Tibial artery (tissue), 4 donors: ENCODE data around the gene CASP2.

Experiments used
- DNase-seq, 2 donors: peaks; one replicate each; pipeline ENCODE4 v3.0.0-alpha.2; 2019
- H3K27ac ChIP-seq, 2 donors: fragments of 200-600 bp; sonication (generic) in 1 of 2; 1 replicate in 1 of 2; 2 replicates in 1 of 2; pipeline ENCODE4 v1.5.1; 2018 to 2019; ENCODE audit warnings: mild to moderate bottlenecking in 1 of 2
- H3K27me3 ChIP-seq, 2 donors: fragments of 200-600 bp; sonication (generic) in 1 of 2; one replicate each; pipeline versions ENCODE4 v1.5.1 to v1.6.0; 2016 to 2019
- H3K36me3 ChIP-seq, 3 donors: fragments of 200-600 bp; sonication (generic) in 2 of 3; one replicate each; pipeline ENCODE4 v1.5.1; 2016 to 2019; ENCODE audit warnings: mild to moderate bottlenecking in 2 of 3
- H3K4me1 ChIP-seq, 4 donors: fragments of 200-600 bp; sonication (generic) in 2 of 4; 1 replicate in 3 of 4; 2 replicates in 1 of 4; pipeline ENCODE4 v1.5.1; 2016 to 2019
- H3K4me3 ChIP-seq, 2 donors: fragments of 200-600 bp; sonication (generic) in 1 of 2; 1 replicate in 1 of 2; 2 replicates in 1 of 2; pipeline ENCODE4 v1.5.1; 2018 to 2019; ENCODE audit warnings: mild to moderate bottlenecking in 2 of 2
- H3K9me3 ChIP-seq, 3 donors: fragments of 200-600 bp; sonication (generic) in 1 of 3; one replicate each; pipeline ENCODE4 v1.5.1; 2016 to 2019
- intact Hi-C: fragments of 100-400 bp; cut with DNase I; formaldehyde crosslinking; loops from one replicate; pipeline ENCODE4 v1.15.0; 2023; ENCODE audit warnings: low total_unique reads
- TF ChIP-seq, protein P1 (sequence below), 2 experiments: fragments of 200-600 bp in 1 of 2; fragments of 450-650 bp in 1 of 2; IDR thresholded peaks; one replicate each; pipeline ENCODE4 v1.5.1; 2017 to 2019; ENCODE audit warnings: antibody characterized with exemption in 2 of 2, mild to moderate bottlenecking in 1 of 2, moderate library complexity in 1 of 2

Gene CASP2

DNA sequence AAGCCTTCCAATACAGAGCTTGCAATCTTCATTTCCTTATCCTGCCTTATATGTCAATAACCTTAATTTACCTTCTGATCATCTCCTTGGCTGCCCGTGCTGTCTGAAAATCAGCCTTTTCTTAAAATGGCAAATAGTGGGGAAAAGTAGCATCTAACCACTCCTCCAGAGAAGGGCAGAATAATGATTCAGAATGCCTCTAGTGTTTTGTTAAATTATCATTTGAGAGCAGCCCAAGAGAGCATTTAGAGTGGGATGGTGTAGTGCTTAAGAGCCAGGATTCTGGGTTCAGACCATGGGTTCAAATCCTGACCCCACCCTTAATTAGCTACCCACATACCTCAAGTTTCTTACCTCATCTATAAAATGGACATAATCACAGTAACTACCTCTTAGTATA lies 8.0 kb upstream of the CASP2 start:
- Histone ChIP-seq H3K27ac (no peak overlapping the region), H3K4me1 (peaks cover 0 to 5% (median 0%) of the 10 kb centered on the region in 4 donors), H3K27me3 (no peaks in the 10 kb centered on the region), H3K36me3 (no peaks in the 10 kb centered on the region), H3K4me3 (no peak overlapping the region), H3K9me3 (no peaks in the 10 kb centered on the region)
- TF ChIP-seq, protein P1, sequence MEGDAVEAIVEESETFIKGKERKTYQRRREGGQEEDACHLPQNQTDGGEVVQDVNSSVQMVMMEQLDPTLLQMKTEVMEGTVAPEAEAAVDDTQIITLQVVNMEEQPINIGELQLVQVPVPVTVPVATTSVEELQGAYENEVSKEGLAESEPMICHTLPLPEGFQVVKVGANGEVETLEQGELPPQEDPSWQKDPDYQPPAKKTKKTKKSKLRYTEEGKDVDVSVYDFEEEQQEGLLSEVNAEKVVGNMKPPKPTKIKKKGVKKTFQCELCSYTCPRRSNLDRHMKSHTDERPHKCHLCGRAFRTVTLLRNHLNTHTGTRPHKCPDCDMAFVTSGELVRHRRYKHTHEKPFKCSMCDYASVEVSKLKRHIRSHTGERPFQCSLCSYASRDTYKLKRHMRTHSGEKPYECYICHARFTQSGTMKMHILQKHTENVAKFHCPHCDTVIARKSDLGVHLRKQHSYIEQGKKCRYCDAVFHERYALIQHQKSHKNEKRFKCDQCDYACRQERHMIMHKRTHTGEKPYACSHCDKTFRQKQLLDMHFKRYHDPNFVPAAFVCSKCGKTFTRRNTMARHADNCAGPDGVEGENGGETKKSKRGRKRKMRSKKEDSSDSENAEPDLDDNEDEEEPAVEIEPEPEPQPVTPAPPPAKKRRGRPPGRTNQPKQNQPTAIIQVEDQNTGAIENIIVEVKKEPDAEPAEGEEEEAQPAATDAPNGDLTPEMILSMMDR (IDR thresholded peaks at IDR 0.05): no peak
- no peak for DNase-seq
- intact Hi-C loops: no loop called here

DNA sequence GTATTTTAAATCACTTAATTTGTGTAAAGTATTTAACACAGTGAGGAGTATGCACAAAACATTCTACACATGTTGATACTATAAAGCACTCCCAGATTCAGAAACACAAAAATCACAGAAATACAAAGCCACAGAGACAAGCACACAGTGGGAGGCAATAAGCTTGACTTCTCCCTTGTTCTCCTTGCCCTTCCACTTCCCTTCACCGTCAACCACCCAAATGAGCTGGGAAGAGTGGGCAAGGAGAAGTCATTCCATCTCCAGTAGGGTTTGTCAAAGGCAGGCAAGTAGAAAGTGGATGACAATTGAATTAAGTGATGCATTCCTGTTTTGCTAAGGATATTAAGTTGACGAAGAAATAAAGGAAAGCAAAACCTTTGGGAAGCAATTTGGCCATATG lies 7.6 kb upstream of the CASP2 start:
- peaks cover 0 to 5% (median 0%) of the 10 kb centered on the region in 4 donors for H3K4me1 ChIP-seq
- no peak overlapping the region for H3K27ac ChIP-seq
- TF ChIP-seq, protein P1 (IDR thresholded peaks at IDR 0.05): no peak
- no peaks in the 10 kb centered on the region for H3K36me3 ChIP-seq
- intact Hi-C loops: no loop called here
- H3K9me3 ChIP-seq: no peaks in the 10 kb centered on the region
- no peaks in the 10 kb centered on the region for H3K27me3 ChIP-seq
- DNase-seq: no peak
- H3K4me3 ChIP-seq: no peak overlapping the region

DNA sequence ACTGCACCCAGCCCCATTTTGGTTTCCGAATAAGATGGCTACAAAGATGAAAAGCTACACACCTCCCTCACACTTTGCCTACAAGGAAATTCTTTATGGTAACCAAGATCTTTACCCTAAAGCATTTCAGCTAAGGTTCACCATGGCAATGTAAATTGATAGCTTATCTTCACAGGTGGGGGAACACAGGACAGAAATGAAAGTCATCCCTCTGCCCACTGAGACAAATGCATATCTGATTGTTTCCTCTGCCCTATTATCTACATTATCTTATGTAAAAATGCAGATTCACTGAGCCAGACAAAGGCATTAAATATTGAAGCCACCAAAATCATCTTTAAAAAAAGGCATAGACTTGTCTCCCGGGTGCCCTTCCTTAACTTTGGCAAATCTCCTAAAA lies 6.6 kb upstream of the CASP2 start:
- intact Hi-C loops: no loop called here
- Histone ChIP-seq H3K9me3 (no peaks in the 10 kb centered on the region), H3K4me3 (no peak overlapping the region), H3K27ac (no peak overlapping the region), H3K27me3 (no peaks in the 10 kb centered on the region), H3K36me3 (no peaks in the 10 kb centered on the region), H3K4me1 (peaks cover 0 to 5% (median 0%) of the 10 kb centered on the region in 4 donors)
- TF ChIP-seq, protein P1 (IDR thresholded peaks at IDR 0.05): no peak
- DNase-seq: no peak

DNA sequence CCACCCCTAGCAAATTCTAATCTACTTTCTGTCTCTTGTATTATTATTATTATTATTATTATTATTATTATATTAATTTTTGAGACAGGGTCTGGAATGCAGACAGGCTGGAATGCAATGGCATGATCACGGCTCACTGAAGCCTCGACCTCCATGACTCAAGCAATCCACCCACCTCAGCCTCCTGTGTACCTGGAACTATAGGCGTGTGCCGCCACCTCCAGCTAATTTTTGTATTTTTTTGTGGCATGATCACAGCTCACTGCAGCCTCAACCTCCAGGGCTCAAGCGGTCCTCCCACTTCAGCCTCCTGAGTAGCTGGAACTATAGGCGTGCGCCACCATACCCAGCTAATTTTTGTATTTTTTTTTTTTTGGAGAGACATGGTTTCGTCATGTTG lies 6.0 kb upstream of the CASP2 start:
- Histone ChIP-seq H3K36me3 (no peaks in the 10 kb centered on the region), H3K4me3 (no peak overlapping the region), H3K27ac (no peak overlapping the region), H3K9me3 (no peaks in the 10 kb centered on the region), H3K4me1 (peaks cover 0 to 6% (median 0%) of the 10 kb centered on the region in 4 donors), H3K27me3 (no peaks in the 10 kb centered on the region)
- intact Hi-C loops: no loop called here
- TF ChIP-seq, protein P1 (IDR thresholded peaks at IDR 0.05): no peak
- DNase-seq: no peak

DNA sequence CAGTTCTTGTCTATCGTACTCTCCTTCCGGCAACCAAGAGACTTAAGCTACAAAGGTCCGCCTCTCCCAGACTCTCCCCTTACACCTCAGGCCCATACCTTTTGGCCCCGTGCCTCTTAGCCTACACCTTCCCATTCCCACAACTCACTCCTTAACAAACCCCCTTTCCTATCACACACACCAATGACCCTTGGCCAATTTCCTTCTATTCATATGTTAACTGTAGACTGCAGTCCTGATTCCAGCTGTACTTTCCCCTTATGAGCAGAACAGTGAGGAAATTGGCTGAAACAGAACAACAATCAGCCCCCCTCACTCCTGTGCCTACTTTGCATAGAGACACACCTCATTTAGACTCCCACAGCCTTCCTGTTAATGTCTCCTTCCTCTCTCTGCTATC lies 4.8 kb upstream of the CASP2 start:
- Histone ChIP-seq H3K9me3 (no peaks in the 10 kb centered on the region), H3K4me3 (no peak overlapping the region), H3K4me1 (peaks cover 0 to 13% (median 5%) of the 10 kb centered on the region in 4 donors), H3K27ac (no peak overlapping the region), H3K27me3 (no peaks in the 10 kb centered on the region), H3K36me3 (no peaks in the 10 kb centered on the region)
- intact Hi-C loops: no loop called here
- TF ChIP-seq, protein P1 (IDR thresholded peaks at IDR 0.05): no peak
- no peak for DNase-seq
